Suprapubic skin (tissue), 4 donors: ENCODE measurements around the gene IL36RN.

ENCODE experiments used
- EP300 ChIP-seq: sonication (generic); formaldehyde crosslinking; IDR thresholded peaks from one replicate; pipeline ENCODE4 v1.6.1; 2017; ENCODE audit warnings: antibody characterized with exemption
- POLR2A ChIP-seq, 2 donors: fragments of 450-650 bp; IDR thresholded peaks; one replicate each; pipeline ENCODE4 v1.6.1; 2017; ENCODE audit warnings: antibody characterized with exemption in 2 of 2, mild to moderate bottlenecking in 2 of 2, moderate library complexity in 2 of 2
- POLR2AphosphoS5 ChIP-seq, 3 donors: sonication (generic); formaldehyde crosslinking; IDR thresholded peaks; one replicate each; pipeline ENCODE4 v1.6.1; 2017; ENCODE audit warnings: antibody characterized with exemption in 3 of 3
- TF ChIP-seq, protein P1 (sequence below), 2 donors: fragments of 200-600 bp in 1 of 2; fragments of 450-650 bp in 1 of 2; sonication (generic) in 1 of 2; IDR thresholded peaks; one replicate each; pipeline ENCODE4 v1.5.1; 2016 to 2019; ENCODE audit warnings: antibody characterized with exemption in 2 of 2, mild to moderate bottlenecking in 1 of 2, moderate library complexity in 1 of 2

DNA sequence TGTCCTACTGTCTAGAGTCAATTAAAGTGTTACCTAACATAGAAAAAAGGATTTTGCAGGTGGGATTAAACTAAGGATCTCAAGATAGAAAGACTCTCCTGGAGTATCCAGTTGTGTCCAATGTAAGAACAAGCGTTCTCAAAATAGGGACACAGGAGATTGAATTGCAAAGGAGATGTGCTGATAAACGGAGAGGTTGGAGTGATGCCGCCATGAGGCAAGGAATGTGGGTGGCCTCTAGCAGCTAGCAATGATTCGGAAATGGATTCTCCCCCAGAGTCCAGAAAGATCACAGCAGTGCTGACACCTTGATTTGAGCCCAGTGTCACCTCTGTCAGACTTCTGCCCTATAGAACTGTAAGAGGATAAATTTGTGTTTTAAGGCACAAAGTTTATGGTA, 44.3 kb downstream of the IL36RN start:
- TF ChIP-seq, protein P1, sequence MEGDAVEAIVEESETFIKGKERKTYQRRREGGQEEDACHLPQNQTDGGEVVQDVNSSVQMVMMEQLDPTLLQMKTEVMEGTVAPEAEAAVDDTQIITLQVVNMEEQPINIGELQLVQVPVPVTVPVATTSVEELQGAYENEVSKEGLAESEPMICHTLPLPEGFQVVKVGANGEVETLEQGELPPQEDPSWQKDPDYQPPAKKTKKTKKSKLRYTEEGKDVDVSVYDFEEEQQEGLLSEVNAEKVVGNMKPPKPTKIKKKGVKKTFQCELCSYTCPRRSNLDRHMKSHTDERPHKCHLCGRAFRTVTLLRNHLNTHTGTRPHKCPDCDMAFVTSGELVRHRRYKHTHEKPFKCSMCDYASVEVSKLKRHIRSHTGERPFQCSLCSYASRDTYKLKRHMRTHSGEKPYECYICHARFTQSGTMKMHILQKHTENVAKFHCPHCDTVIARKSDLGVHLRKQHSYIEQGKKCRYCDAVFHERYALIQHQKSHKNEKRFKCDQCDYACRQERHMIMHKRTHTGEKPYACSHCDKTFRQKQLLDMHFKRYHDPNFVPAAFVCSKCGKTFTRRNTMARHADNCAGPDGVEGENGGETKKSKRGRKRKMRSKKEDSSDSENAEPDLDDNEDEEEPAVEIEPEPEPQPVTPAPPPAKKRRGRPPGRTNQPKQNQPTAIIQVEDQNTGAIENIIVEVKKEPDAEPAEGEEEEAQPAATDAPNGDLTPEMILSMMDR (IDR thresholded peaks at IDR 0.05): no peak
- TF ChIP-seq POLR2A (IDR thresholded peaks at IDR 0.05) (no peak), POLR2AphosphoS5 (IDR thresholded peaks at IDR 0.05) (no peak), EP300 (no peak)
